Measurements from ENCODE around the gene SYT2.
"Not testable (repeated sequence)": the region's sequence is repeated elsewhere in the genome, so short reads cannot be mapped to it uniquely, and the experiment has no call there.

The SYT2 gene

GRCh38 chr1:202710070-202711045 is at the start of gene SYT2:
SYT2 (minus strand) TSS chr1:202710454; CDS start chr1:202605772, 104,682 bp downstream.
- DNase-seq: no peak

- DNase-seq: no peak
These were observed 46.1 kb upstream of the SYT2 start for GRCh38 chr1:202756391-202756790.

GRCh38 chr1:202754293-202754692 is 44.0 kb upstream of the SYT2 start:
- DNase-seq: no peak

GRCh38 chr1:202752774-202753173 is 42.5 kb upstream of the SYT2 start:
- no peak for DNase-seq

- no peak for DNase-seq
These were observed 40.5 kb upstream of the SYT2 start for GRCh38 chr1:202750761-202751160.

GRCh38 chr1:202750024-202750423 is 39.8 kb upstream of the SYT2 start:
- no peak for DNase-seq

- no peak for DNase-seq
These were observed 35.2 kb upstream of the SYT2 start for GRCh38 chr1:202745323-202745888.

- DNase-seq: not testable (repeated sequence)
These were observed 34.5 kb upstream of the SYT2 start for GRCh38 chr1:202744770-202745169.

- no peak for DNase-seq
These were observed 32.2 kb upstream of the SYT2 start for GRCh38 chr1:202742496-202742895.

- no peak for DNase-seq
These were observed 23.0 kb upstream of the SYT2 start for GRCh38 chr1:202733251-202733650.

- DNase-seq: no peak
These were observed 18.7 kb upstream of the SYT2 start for GRCh38 chr1:202728951-202729350.

GRCh38 chr1:202725526-202725925 is 15.3 kb upstream of the SYT2 start:
- no peak for DNase-seq

- no peak for DNase-seq
These were observed 13.5 kb upstream of the SYT2 start for GRCh38 chr1:202723708-202724107.

GRCh38 chr1:202723046-202723445 is 12.8 kb upstream of the SYT2 start:
- DNase-seq: not testable (repeated sequence)

- no peak for DNase-seq
These were observed 6.4 kb upstream of the SYT2 start for GRCh38 chr1:202716654-202717053.

GRCh38 chr1:202714202-202714601 is 3.9 kb upstream of the SYT2 start:
- not testable (repeated sequence) for DNase-seq

- no peak for DNase-seq
These were observed 2.9 kb upstream of the SYT2 start for GRCh38 chr1:202713110-202713509.

- no peak for DNase-seq
These were observed 1.8 kb upstream of the SYT2 start for GRCh38 chr1:202711949-202712635.

GRCh38 chr1:202709276-202710041 is 795 bp downstream of the SYT2 start:
- DNase-seq: no peak

GRCh38 chr1:202708456-202709275 is 1.6 kb downstream of the SYT2 start:
- no peak for DNase-seq

- no peak for DNase-seq
These were observed 3.4 kb downstream of the SYT2 start for GRCh38 chr1:202706851-202707250.

- DNase-seq: no peak
These were observed 5.7 kb downstream of the SYT2 start for GRCh38 chr1:202704601-202705000.
